ENCODE results near the gene SAV1.

- TF ChIP-seq POLR2A (IDR thresholded peaks at IDR 0.05) (no peak), CTCF (IDR thresholded peaks at IDR 0.05) (no peak)
Measured at GRCh38 chr14:50608302-50608851, 59.7 kb downstream of the SAV1 start.
